HG03103 (cell line): Measurements from ENCODE around the gene HSPH1.

ENCODE experiments used
- ATAC-seq: cut with Tn5 transposase; IDR thresholded peaks from one replicate; pipeline ENCODE4 v1.9.1; 2021; ENCODE audit warnings: low read depth; ENCODE audit not compliant: unreplicated experiment

HSPH1 gene

DNA sequence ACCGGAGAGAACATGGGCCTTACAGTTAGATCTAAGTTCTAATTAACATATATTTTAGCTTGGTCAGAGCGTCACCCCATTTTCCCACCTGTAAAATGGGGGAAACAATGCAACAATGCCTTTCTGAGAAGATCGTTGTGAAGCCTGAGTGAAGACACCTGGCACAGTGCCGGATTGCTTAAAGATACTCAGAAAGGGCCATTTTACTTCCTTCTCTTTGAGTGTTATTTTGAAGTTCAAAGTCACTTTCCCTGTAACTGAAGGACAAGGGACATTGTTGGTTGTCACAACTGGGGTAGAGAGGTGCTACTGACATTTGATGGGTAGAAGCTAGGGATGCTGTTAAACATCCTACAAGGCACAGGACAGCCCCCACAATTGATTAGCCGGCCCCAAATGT is 28.1 kb downstream of the HSPH1 start:
- ATAC-seq, result no peak

DNA sequence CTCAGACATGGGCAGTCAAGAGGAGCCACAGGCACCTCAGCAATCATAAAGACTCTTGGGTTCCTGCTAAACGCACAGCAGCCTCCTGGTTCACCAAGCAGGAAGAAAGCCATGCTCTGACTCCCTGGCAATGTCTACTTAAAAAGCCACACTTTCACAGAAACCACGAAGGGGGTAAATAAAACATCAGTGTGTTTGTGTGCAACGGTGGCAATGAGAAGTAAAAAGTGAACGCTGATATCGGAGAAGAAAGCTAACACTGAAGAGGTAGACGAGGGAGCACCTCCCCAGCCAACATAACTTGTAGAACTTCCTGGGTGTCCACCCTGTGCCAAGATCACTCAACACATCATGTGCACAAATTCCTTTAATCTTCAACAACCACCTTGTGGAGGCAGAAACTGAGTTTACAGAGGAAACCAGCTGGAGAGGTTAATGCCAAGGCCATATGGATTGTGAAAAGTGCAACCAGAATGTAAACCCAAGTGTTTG is 30.2 kb downstream of the HSPH1 start:
- ATAC-seq, result no peak

DNA sequence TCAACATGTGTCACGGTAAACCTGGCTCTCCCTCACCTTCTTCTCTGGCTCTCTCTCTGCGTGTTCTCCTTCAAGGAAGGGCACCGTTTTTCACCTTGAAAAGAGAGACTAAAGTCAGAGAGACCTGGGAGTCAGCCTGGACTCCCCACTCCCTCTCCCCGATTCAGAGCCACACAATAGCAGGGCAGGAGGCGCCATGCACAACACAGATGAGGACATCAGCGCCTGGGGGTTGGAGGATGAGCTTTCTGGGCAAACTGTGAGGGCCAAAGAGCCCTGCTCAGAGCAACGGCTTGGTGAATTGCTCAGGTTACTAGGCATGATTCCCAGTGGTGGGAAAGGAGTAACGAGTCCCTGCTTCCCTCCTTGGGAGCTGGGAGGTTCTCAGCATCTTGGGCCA is 32.3 kb downstream of the HSPH1 start:
- ATAC-seq, result no peak

DNA sequence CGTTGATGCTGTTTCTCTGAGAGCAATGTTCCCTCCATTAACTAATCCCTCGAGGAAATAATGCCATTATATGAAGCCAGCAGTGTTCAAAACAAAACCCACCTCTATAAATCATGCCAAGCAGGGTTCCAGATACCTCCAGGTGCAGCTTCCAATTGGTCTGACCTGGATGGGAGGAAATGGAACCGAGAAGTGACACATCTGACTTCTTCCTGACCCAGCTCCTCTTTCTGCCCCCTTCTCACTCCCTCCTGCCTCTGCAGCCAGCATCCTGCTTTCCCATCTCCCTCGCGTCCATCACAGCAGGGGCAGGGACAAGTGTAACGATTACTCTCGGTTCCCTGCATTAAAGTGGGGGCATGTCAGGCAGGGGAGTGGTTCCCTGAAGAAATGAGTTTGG is 37.5 kb downstream of the HSPH1 start:
- no peak for ATAC-seq

DNA sequence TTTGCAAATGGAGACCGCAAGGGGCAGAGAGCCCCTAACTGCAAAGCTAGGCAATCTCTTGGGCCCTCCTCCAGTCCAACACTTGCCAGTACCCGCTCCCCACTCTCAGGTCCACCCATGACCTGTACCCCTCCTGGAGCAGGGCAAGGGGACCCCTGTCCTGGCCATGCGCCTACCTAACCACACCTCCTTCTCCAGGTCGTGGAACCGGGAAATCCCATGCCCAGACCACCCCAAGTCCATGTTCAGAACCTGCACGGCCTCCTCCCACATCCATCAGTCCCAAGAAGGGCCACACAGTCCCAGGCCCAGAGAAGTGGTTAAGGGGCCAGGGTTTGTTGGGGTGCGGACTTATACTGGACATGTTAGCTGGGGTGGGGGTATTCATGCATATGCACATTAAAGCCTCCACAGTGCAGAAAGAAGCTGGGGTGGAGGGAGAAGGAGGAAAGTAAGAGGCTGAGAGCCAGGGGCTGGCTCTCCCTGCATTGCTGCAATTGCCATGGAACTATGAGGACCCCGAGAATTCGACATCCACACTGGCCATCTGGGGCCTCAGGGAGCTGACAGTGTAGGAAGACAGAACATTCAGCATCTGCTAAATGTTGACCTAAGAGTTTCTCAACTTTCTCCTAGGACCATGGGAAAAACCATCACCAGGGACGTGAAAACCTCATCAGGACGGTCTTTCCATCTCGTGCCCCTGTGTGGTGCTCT is 39.0 kb downstream of the HSPH1 start:
- ATAC-seq, result no peak

DNA sequence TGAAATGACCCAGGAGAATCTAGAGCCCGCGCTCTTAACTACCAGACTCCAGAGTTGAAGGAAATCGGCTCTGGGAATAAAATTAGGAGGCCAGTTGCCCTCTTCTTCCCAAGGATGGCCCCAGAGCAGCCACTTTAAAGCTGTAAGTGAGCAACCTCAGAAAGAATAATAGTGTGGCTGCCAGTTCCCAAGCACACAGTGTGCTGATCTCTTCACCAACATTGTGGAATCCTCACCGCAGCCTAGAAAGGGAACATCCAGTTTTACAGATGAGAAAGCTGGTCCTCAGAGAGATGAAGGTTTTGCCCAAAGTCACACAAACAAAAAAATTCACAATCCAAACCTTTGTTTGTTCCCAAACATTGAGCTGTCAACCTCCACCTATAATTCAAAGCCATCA is 39.6 kb downstream of the HSPH1 start:
- ATAC-seq, result no peak

DNA sequence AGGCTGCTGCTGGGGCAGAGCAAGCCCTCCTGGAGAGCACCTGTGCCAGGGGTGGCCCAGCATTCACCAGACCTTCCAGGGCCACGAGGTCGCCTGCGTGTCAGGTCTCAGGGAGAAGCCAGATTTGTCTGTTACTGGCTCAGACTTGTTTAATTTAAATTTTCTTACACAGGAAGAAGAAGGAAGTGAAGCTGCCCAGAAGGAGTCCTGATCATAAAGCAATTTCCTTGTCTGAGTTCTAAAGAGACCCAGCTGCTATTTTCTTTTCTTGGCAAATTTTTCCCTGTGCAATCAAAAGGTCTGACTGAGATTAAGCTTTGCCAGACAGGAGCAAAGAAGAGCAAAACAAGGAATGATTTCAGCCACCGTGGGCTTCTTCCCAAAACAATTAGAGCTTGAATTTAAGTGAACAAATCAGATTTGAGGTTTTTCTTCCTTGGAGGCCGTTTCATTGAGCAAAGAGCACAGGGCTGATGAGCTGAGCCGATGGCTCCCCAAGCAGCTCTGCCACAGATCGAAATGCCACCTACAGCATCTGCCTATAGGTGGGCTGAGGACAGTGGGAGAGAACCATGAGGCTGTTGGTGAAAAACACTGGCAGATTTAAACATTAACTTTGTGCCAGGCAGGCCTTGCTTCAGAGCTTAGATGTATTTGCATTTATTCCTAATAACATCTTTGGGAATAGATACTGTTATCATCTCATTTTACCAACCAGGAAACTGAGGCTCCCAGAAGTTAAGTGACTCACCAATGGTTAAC is 40.1 kb downstream of the HSPH1 start:
- ATAC-seq, result no peak

DNA sequence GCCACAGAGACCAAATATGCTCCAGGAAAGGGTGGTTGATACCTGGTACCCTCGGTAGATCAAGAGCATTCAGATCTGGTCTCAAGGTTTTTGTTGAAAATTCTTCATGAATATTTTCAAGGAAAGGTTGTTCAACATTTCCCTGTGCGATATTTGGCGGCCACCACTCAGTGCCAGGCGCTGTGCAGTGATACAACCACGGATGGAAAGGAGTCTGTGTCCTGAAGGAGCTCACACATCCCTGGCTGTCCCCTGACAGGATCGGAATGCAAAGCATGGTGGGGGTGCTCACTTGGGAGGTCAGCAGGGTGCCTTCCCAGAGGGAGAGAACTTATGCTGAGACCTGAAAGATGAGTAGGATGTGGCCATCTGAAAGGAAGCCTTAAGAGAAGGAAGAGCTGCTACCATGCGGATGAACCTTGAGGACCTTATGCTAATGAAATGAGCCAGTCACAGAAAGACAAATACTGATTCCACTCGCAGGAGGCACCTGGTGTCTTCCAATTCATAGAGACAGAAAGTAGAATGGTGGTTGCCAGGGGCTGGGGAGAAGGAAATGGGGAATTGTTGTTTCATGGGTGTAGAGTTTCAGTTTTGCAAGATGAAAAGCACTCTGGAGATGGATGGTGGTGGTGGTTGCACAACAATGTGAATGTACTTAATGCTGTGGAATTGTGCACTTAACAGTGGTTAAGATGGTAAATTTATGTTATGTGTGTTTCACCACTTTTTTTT is 41.6 kb downstream of the HSPH1 start:
- no peak for ATAC-seq

DNA sequence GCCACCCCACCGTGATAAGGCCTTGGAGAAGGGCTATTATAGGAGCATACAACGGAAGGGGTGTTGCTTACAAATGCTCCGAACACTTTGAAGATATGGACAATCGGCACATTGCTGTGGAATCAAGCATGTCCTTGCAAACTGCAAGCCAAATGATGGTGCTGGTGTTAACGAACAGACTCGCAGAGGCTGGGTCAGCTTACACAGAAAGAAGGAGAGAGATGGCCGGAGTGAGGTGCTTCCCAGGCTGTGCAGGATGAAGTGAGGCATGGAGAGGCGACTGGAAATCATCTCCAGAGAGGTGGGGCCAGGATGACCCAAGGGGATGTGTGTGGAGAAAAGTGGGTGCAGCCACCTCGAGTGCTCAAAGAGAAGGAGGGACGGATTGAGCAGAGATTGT is 42.2 kb downstream of the HSPH1 start:
- ATAC-seq, result no peak

DNA sequence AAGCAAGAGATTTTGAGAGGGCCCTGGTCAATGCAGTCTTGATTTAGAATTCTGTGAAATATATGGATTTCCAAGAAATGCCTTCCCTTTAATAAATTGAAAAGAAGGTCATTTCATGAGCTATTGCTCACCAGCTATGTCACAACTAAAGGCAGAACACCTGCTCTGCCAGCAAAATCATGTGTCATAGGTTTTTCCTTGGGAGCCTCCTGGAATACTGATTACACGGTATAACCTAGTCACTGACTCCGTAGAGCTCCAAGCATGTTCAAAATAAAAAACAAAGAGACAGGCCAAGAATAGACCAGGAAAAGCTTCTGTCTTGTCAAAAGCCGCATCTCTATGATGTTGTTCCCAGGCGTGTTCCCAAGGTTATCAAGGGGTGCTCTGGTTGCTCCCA is 45.5 kb downstream of the HSPH1 start:
- no peak for ATAC-seq

DNA sequence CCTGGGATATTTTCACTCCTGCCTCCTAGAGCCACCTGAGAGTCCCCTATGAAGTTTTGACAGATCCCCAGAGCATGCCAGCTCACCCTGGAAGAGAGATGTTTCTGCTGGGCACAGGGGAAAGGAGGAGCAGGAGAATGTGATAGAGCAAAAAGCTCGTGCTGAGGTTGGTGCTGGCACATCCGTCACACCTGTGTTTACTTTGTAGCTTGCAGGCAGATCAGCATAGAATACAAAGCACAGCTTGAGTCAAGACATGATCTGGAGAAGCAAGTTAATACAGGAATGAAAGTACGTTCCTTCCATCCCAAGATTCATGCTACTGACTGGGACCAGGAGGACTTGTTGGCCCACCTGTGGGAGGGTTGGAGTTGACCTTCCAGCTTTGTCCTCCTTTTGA is 46.1 kb downstream of the HSPH1 start:
- no peak for ATAC-seq

DNA sequence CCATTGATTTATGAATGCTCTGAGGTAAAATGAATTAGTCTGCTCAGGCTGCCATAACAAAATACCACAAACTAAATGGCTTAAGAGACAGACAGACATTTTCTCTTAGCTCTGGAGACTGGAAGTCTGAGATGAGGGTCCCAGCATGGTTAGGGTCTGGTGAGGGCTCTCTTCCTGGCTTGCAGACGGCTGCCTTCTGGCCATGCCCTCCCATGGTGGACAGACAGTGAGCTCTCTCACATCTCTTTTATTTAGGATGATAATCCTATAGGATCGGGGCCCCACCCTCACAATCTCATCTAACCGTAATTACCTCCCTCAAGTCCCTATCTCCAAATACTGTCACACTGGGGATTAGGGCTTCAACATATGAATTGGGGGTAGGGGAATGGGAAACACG is 47.1 kb downstream of the HSPH1 start:
- no peak for ATAC-seq

DNA sequence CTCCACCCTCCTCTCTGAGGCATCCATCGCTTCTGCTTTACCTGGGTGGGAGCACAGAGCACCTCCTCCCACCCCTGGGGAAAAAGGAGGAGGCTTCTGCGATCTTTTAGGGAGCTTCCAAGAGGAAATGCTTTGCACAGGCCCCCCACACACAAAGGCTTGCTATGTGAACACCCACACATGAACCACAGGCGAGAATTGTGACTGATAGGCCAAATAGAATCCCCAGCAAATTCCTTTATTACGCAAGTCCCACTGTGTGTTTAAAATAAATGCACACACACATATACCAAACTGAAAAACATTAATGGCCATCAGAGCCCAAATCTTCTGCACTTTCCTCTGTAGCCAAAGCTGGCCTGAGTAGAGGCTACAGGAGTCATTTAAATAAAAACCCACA is 50.6 kb downstream of the HSPH1 start:
- no peak for ATAC-seq

DNA sequence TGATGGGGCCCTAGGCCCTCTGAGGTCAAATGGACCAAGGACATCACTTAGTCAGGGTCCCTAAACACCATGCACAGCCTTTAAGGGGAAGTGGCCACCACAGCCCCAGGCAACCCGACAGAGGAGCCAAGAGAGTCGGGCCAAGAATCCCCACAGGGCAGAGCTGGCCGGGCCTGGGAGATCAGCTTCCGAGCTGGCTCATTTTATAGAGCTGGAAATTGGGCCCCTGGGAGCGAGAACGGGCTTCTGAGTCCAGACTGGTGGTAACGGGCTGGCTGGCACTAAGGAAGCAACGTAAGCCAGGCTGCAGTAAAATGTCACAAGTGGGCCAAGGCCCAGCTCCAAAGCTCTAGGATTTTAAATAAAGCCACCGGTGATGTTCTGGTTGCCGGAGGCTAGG is 51.1 kb downstream of the HSPH1 start:
- no peak for ATAC-seq

DNA sequence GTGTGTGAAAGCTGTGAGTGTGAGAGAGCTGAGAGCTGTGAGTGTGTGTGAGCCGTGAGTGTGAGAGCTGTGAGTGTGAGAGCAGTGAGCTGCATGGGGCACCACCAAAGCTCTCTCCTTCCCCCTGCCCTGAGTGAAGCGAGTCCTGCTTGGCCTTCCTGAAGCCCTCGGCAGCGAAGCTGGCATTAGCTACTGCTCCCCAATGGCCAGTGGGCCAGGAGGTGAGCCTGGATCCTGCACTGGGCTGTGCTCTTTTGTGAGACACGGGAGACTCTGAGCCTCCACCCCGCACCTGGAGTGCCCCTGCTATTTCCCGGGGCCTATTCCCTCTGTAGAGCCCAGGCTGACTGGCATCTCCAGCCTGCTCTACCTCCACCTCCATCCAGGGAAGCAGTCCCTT is 51.5 kb downstream of the HSPH1 start:
- no peak for ATAC-seq

DNA sequence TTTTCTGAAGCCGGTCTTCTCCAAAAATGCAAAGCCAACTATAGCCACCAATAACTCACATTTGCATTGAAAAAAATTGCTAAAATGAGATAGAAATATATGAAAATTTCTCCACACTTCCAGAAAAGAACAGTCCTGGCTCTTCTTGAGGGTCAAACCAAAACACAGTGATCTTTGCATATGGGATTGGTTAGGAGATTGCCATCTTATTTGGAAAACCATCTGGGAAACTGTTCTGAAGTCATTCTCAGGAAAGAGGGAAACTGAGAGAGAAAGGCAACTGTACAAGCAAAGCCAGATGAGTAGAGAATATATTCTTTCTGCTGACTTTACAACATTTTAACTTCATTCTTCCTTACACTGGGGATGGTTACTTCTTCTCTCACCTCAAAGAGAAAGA is 54.6 kb downstream of the HSPH1 start:
- ATAC-seq, result no peak

DNA sequence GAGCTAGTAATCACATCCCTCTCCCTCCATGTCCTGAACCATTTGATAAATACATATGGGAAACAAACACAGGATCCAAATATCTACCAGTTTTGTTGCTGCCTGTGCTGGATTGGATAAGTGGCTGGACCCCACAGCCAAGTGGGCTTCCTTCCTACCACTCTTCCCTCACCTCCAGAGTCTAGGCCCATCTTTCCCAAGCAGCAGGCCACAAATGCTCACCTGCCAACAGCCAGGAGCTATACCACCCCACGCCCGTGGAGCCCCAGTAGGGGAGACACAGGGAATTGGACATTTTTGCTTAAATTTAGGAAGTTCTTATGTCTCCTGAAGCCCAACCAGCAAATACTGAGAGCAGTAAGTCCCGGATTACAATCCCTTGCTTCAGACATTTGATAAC is 55.8 kb downstream of the HSPH1 start:
- no peak for ATAC-seq

DNA sequence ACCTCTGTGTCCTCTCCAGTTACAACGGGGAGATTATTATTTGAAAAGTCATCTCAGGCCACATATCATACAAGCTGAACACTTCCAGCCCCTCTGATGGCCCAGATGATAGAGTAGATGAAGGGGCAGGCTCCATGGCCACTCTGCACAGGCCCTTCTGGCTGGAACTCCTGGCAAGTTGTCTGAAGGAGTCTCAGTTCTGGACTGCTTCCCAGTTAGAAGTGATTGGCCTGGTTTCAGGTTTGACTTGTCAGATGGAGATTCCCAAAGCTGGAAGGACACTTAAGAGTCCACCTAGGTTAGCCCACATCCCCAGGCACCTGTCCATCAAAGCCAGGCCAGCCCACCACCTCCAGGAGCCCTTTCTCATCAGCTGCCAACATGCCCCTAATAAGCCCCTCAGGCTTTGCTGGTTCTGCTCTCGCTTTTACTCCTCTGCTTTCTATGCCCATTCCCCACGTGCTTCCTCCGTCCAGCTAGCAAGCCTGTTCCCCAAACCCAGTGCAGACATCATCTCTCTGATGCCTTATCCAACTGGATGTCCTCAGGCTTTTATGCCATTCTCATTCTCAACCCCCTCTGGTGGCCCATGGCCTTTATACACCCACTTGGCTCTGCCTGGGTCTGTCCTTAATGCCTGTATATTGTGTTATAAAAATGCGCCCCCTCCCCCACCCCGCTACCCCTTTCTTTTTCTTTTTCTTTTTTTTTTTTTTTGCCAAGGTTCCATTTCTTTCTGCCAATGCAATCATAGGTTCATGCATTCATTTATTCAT is 56.5 kb downstream of the HSPH1 start:
- no peak for ATAC-seq

DNA sequence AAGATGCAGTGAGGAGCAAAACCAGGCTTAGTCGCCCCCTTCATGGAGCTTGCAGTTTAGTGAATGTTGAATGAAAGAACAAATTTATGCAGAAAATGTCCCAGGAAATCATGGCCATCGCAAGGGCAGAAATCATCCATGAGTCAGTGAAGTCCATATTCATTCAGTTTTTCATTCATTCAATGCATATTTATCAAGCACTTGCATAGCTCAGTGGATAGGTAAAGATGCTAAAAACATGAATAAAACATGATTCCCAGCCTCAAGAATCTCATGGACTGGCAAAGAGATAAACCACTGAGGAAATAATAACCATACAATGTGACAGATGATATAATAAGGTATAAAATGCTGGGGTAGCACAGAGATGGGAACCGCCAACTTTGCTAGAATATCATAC is 58.8 kb downstream of the HSPH1 start:
- no peak for ATAC-seq

DNA sequence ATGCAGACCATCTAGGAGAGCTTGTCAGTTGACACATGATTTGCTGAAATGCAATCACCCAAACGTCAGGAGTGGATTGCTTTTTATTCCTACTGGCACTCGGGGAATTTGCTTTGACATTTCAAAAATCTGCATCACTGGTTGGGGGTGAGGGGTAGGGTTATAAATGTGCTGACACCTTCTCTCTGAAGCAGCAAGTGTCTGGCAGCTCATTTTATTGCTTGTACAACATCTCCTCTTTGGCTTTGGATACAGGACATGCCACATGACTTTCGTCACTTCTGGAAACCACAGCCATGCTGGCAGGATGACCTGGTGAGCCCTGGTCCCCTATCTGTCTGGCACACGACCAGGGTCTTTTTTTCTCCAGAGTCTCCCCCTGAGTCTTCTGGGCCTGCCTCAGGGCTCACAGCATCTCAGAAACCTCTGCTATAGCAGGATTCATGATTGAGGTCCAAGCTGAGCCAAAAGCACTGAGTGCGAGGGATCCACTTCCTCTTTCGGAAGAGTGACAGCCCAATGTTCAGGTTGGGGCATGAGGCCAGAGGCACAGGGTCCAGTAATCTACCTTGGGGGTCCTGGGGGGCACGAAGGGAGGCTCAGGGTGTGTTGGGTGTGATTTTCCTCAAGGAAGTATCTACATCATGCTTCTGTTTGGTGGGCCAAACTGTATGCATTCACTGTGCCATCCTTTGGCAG is 60.1 kb downstream of the HSPH1 start:
- no peak for ATAC-seq
